Mucosa of descending colon (tissue), 3 donors: ENCODE measurements around the gene GINM1. TPM values are rescaled to one million over a fixed set of nuclear protein-coding genes. Genes with fewer than 3 reads are reported as not detected.

Experiments used
- ATAC-seq: fragments of 200-7000 bp; cut with Tn5 transposase; one replicate; pipeline ENCODE4 v1.9.1; 2020; ENCODE audit warnings: mild to moderate bottlenecking, moderate library complexity
- DNase-seq, 3 donors: peaks; one replicate each; pipeline ENCODE4 v3.0.0-alpha.2; 2020
- H3K36me3 ChIP-seq: fragments of 200-600 bp; one replicate; pipeline ENCODE4 v1.8.0; 2021; ENCODE audit warnings: low read depth, mild to moderate bottlenecking
- H3K4me1 ChIP-seq: fragments of 200-600 bp; one replicate; pipeline ENCODE4 v1.8.0; 2021; ENCODE audit warnings: low read depth, mild to moderate bottlenecking
- H3K4me3 ChIP-seq: fragments of 200-600 bp; one replicate; pipeline ENCODE4 v1.8.0; 2021; ENCODE audit warnings: mild to moderate bottlenecking
- H3K9me3 ChIP-seq: fragments of 200-600 bp; one replicate; pipeline ENCODE4 v1.8.0; 2021; ENCODE audit warnings: mild to moderate bottlenecking
- CTCF ChIP-seq: fragments of 200-600 bp; IDR thresholded peaks from one replicate; pipeline ENCODE4 v1.8.0; 2022; ENCODE audit warnings: antibody characterized with exemption, mild to moderate bottlenecking
- intact Hi-C, 2 donors: fragments of 100-400 bp; cut with DNase I in 1 of 2; cut with micrococcal nuclease in 1 of 2; formaldehyde crosslinking; loops; one replicate each; pipeline versions ENCODE4 v1.11.0 to v1.11.1; 2022; cut with DNase I, micrococcal nuclease
- long read RNA-seq, 2 donors: library from polyadenylated mRNA; unstranded; transcript quantifications; one replicate each; pipeline ENCODE4 v2.0.0, GENCODE V29; 2019 to 2021
- total RNA-seq, 3 donors: library from RNA; stranded (reverse); fragmentation: NEBNext Ultra II Directional in 2 of 3; extraction: Animal tissue kit (Norgen Biotek cat#: 25700) in 2 of 3; gene quantifications; one replicate each; pipeline versions ENCODE4 v1.2.1 to v1.2.4, GENCODE V29; 2021 to 2023
- donor health status: DM: no; HTN: no; CAD: no; lungs with moderate emphysema.
- donor health status: DM: no; HTN: no; CAD: no.
- donor health status: DM: no; HTN: yes; CAD: no.

Gene GINM1
- 10 to 100 TPM; 45.6 to 64.6 (median 48.4) TPM for total RNA-seq
- long read RNA-seq, donor 1, transcript GINM1-201 (8 exons, 2,024 nt): major isoform, 93 of 105 reads
- long read RNA-seq, donor 1, partial matches to known transcripts: 2 of 105 reads
- long read RNA-seq, donor 1, other reads (novel, unspliced or antisense): 10 of 105 reads
- long read RNA-seq, donor 2, transcript GINM1-201 (8 exons, 2,024 nt): major isoform, 55 of 65 reads
- long read RNA-seq, donor 2, partial matches to known transcripts: 3 of 65 reads
- long read RNA-seq, donor 2, other reads (novel, unspliced or antisense): 7 of 65 reads

- DNase-seq (peak; percentile 96 to 99 (median 97)), ATAC-seq (peak; percentile 93)
- H3K4me3 ChIP-seq: peak within 1 kb of the TSS; percentile 94
- H3K4me1 ChIP-seq: peaks cover 9% of the 10 kb centered on the region
- no peaks in the 10 kb centered on the region for H3K9me3 ChIP-seq
- H3K36me3 ChIP-seq: no peaks in the 10 kb centered on the region
- intact Hi-C loops: no loop called here
- TF ChIP-seq CTCF: peak; percentile 64
These were observed at the start of gene GINM1 for GRCh38 chr6:149565527-149566409. Gene GINM1 (plus strand): TSS chr6:149566375. CDS start chr6:149566415, 40 bp downstream.

GRCh38 chr6:149529650-149530049 lies 36.5 kb upstream of the GINM1 start:
- no peak for DNase-seq
- no peaks in the 10 kb centered on the region for H3K9me3 ChIP-seq
- ATAC-seq: no peak
- no peaks in the 10 kb centered on the region for H3K4me1 ChIP-seq
- intact Hi-C loops: no loop called here
- H3K36me3 ChIP-seq: no peaks in the 10 kb centered on the region
- H3K4me3 ChIP-seq: no peak overlapping the region
- TF ChIP-seq CTCF: no peak

- Histone ChIP-seq H3K36me3 (no peaks in the 10 kb centered on the region), H3K9me3 (no peaks in the 10 kb centered on the region), H3K4me1 (no peaks in the 10 kb centered on the region), H3K4me3 (no peak overlapping the region)
- intact Hi-C loops: no loop called here
- TF ChIP-seq CTCF: no peak
- DNase-seq (no peak), ATAC-seq (no peak)
These were observed 31.4 kb upstream of the GINM1 start for GRCh38 chr6:149534742-149535141.

- H3K4me1 ChIP-seq: peaks cover 15% of the 10 kb centered on the region
- H3K36me3 ChIP-seq: no peaks in the 10 kb centered on the region
- DNase-seq (no peak), ATAC-seq (no peak)
- H3K4me3 ChIP-seq: no peak overlapping the region
- intact Hi-C loops: no loop called here
- no peaks in the 10 kb centered on the region for H3K9me3 ChIP-seq
- no peak for TF ChIP-seq CTCF
These were observed 25.0 kb upstream of the GINM1 start for GRCh38 chr6:149541139-149541538.

- Histone ChIP-seq H3K36me3 (no peaks in the 10 kb centered on the region), H3K4me3 (peak overlapping the region; percentile 90), H3K4me1 (peaks cover 15% of the 10 kb centered on the region), H3K9me3 (no peaks in the 10 kb centered on the region)
- ATAC-seq (peak; percentile 1), DNase-seq (peak in 1 of 3 donors; percentile 6)
- no peak for TF ChIP-seq CTCF
- intact Hi-C loops: no loop called here
These were observed 21.4 kb upstream of the GINM1 start for GRCh38 chr6:149544646-149545257.
